Measurements from ENCODE around the gene COL4A1.

COL4A1 gene

GRCh38 chr13:110224519-110224918, 82.4 kb downstream of the COL4A1 start:
- no peak for TF ChIP-seq CTCF (IDR thresholded peaks at IDR 0.05; ENCODE audit: control insufficient read depth, extremely low read depth, insufficient read depth)
- no peak for DNase-seq (ENCODE audit: low read depth)
- H3K4me3 ChIP-seq (ENCODE audit: low read depth, low read length): no peak overlapping the region

- no peak for DNase-seq (ENCODE audit: low read depth)
- no peak overlapping the region for H3K4me3 ChIP-seq (ENCODE audit: low read depth, low read length)
- TF ChIP-seq CTCF (IDR thresholded peaks at IDR 0.05; ENCODE audit: control insufficient read depth, extremely low read depth, insufficient read depth): no peak
Measured at GRCh38 chr13:110221406-110222117, 85.4 kb downstream of the COL4A1 start.

- H3K4me3 ChIP-seq (ENCODE audit: low read depth, low read length): no peak overlapping the region
- no peak for DNase-seq (ENCODE audit: low read depth)
- TF ChIP-seq CTCF (IDR thresholded peaks at IDR 0.05; ENCODE audit: control insufficient read depth, extremely low read depth, insufficient read depth): no peak
Measured at GRCh38 chr13:110220471-110220870, 86.5 kb downstream of the COL4A1 start.

- no peak overlapping the region for H3K4me3 ChIP-seq (ENCODE audit: low read depth, low read length)
- no peak for DNase-seq (ENCODE audit: low read depth)
- TF ChIP-seq CTCF (IDR thresholded peaks at IDR 0.05; ENCODE audit: control insufficient read depth, extremely low read depth, insufficient read depth): no peak
Measured at GRCh38 chr13:110218581-110219201, 88.3 kb downstream of the COL4A1 start.

- no peak for TF ChIP-seq CTCF (IDR thresholded peaks at IDR 0.05; ENCODE audit: control insufficient read depth, extremely low read depth, insufficient read depth)
- H3K4me3 ChIP-seq (ENCODE audit: low read depth, low read length): no peak overlapping the region
- no peak for DNase-seq (ENCODE audit: low read depth)
Measured at GRCh38 chr13:110217811-110218210, 89.1 kb downstream of the COL4A1 start.

GRCh38 chr13:110217085-110217484, 89.9 kb downstream of the COL4A1 start:
- TF ChIP-seq CTCF (IDR thresholded peaks at IDR 0.05; ENCODE audit: control insufficient read depth, extremely low read depth, insufficient read depth): no peak
- no peak for DNase-seq (ENCODE audit: low read depth)
- H3K4me3 ChIP-seq (ENCODE audit: low read depth, low read length): no peak overlapping the region
